ENCODE results near the gene PM20D2.

GRCh38 chr6:89145956-89146717 lies at the start of gene PM20D2:
- no peak for TF ChIP-seq CTCF (IDR thresholded peaks at IDR 0.05)
- no peak for TF ChIP-seq POLR2A (IDR thresholded peaks at IDR 0.05)

Data from testis (tissue), 2 donors.